BE2C (cell line): ENCODE measurements around the gene GALP.
"Not testable (repeated sequence)": the region's sequence is repeated elsewhere in the genome, so short reads cannot be mapped to it uniquely, and the experiment has no call there.

Experiments
- DNase-seq: peaks from one replicate; pipeline ENCODE4 v3.0.0-alpha.2; 2020
- H3K27me3 ChIP-seq: fragments of 250-450 bp; sonication (Bioruptor Pico); 2 replicates; pipeline ENCODE4 v1.5.1; 2020; ENCODE audit warnings: mild to moderate bottlenecking
- H3K36me3 ChIP-seq: fragments of 250-450 bp; sonication (Bioruptor Pico); 2 replicates; pipeline ENCODE4 v1.5.1; 2020; ENCODE audit warnings: mild to moderate bottlenecking
- H3K4me1 ChIP-seq: fragments of 250-450 bp; sonication (Bioruptor Pico); 2 replicates; pipeline ENCODE4 v1.5.1; 2020
- H3K4me3 ChIP-seq: 2 replicates; pipeline ENCODE4 v1.5.1; 2011; ENCODE audit warnings: low read depth, low read length
- H3K9me3 ChIP-seq: fragments of 250-450 bp; sonication (Bioruptor Pico); 2 replicates; pipeline ENCODE4 v1.5.1; 2020
- CTCF ChIP-seq: IDR thresholded peaks from 2 replicates; pipeline ENCODE4 v1.5.1; 2012; ENCODE audit warnings: mild to moderate bottlenecking, low read depth, low read length

GALP gene

GRCh38 chr19:56146904-56147303 lies 28.9 kb upstream of the GALP start:
- Histone ChIP-seq H3K4me3 (no peak overlapping the region), H3K36me3 (peaks cover 34% of the 10 kb centered on the region), H3K4me1 (no peaks in the 10 kb centered on the region), H3K9me3 (no peaks in the 10 kb centered on the region), H3K27me3 (no peaks in the 10 kb centered on the region)
- TF ChIP-seq CTCF, result no peak
- DNase-seq, result no peak

GRCh38 chr19:56147307-56147706 lies 28.5 kb upstream of the GALP start:
- DNase-seq, result no peak
- peaks cover 34% of the 10 kb centered on the region for H3K36me3 ChIP-seq
- no peaks in the 10 kb centered on the region for H3K27me3 ChIP-seq
- no peaks in the 10 kb centered on the region for H3K9me3 ChIP-seq
- TF ChIP-seq CTCF, result no peak
- no peak overlapping the region for H3K4me3 ChIP-seq
- no peaks in the 10 kb centered on the region for H3K4me1 ChIP-seq

- DNase-seq, result no peak
- Histone ChIP-seq H3K9me3 (no peaks in the 10 kb centered on the region), H3K36me3 (peaks cover 28% of the 10 kb centered on the region), H3K27me3 (no peaks in the 10 kb centered on the region), H3K4me1 (no peaks in the 10 kb centered on the region), H3K4me3 (no peak overlapping the region)
- no peak for TF ChIP-seq CTCF
Measured at GRCh38 chr19:56148096-56148495, 27.7 kb upstream of the GALP start.

GRCh38 chr19:56148955-56149655 lies 26.7 kb upstream of the GALP start:
- H3K4me1 ChIP-seq, H3K27me3 ChIP-seq, H3K4me3 ChIP-seq, DNase-seq, H3K9me3 ChIP-seq: not testable (repeated sequence)
- H3K36me3 ChIP-seq, result peaks cover 28% of the 10 kb centered on the region

GRCh38 chr19:56149656-56150038 lies 26.2 kb upstream of the GALP start:
- no peak for DNase-seq
- Histone ChIP-seq H3K4me1 (no peaks in the 10 kb centered on the region), H3K9me3 (no peaks in the 10 kb centered on the region), H3K4me3 (no peak overlapping the region), H3K36me3 (peaks cover 28% of the 10 kb centered on the region), H3K27me3 (no peaks in the 10 kb centered on the region)
- TF ChIP-seq CTCF, result no peak

- H3K4me3 ChIP-seq, result no peak overlapping the region
- no peaks in the 10 kb centered on the region for H3K9me3 ChIP-seq
- DNase-seq, result no peak
- H3K27me3 ChIP-seq, result no peaks in the 10 kb centered on the region
- no peak for TF ChIP-seq CTCF
- H3K4me1 ChIP-seq, result no peaks in the 10 kb centered on the region
- H3K36me3 ChIP-seq, result peaks cover 35% of the 10 kb centered on the region
Measured at GRCh38 chr19:56150358-56150757, 25.4 kb upstream of the GALP start.

GRCh38 chr19:56152644-56153043 lies 23.2 kb upstream of the GALP start:
- no peaks in the 10 kb centered on the region for H3K9me3 ChIP-seq
- no peak overlapping the region for H3K4me3 ChIP-seq

More at GRCh38 chr19:56152644-56153043, 23.2 kb upstream of the GALP start:
- peaks cover 37% of the 10 kb centered on the region for H3K36me3 ChIP-seq
- H3K4me1 ChIP-seq, result no peaks in the 10 kb centered on the region
- DNase-seq, result no peak
- TF ChIP-seq CTCF, result no peak
- no peaks in the 10 kb centered on the region for H3K27me3 ChIP-seq
